SK-N-SH treated with all-trans-retinoic acid at 6 μM for 48 hours (cell line): ENCODE measurements around the gene CDNF.

Experiments
- ATAC-seq: fragments of 200-7000 bp; cut with Tn5 transposase; 3 replicates; pipeline ENCODE4 v1.9.1; 2020; ENCODE audit warnings: mild to moderate bottlenecking, moderate library complexity
- ARNTL ChIP-seq: fragments of 450-650 bp; formaldehyde crosslinking; IDR thresholded peaks from 2 replicates; pipeline ENCODE4 v1.5.0; 2020; ENCODE audit warnings: low read depth, mild to moderate bottlenecking, moderate library complexity, borderline replicate concordance
- BACH2 ChIP-seq: fragments of 250-450 bp; sonication (Bioruptor Pico); IDR thresholded peaks from 2 replicates; pipeline ENCODE4 v1.9.0; 2021; ENCODE audit warnings: mild to moderate bottlenecking, borderline replicate concordance
- CREB5 ChIP-seq: fragments of 250-450 bp; sonication (Bioruptor Pico); IDR thresholded peaks from 2 replicates; pipeline ENCODE4 v1.5.1; 2020; ENCODE audit warnings: low read depth, mild to moderate bottlenecking, moderate library complexity
- CSDC2 ChIP-seq: fragments of 250-450 bp; sonication (Bioruptor Pico); IDR thresholded peaks from 2 replicates; pipeline ENCODE4 v1.5.0; 2020; ENCODE audit warnings: mild to moderate bottlenecking, moderate library complexity
- CSRNP3 ChIP-seq: fragments of 250-450 bp; sonication (Bioruptor Pico); IDR thresholded peaks from 2 replicates; pipeline ENCODE4 v1.5.1; 2021; ENCODE audit warnings: mild to moderate bottlenecking, moderate library complexity
- ESRRG ChIP-seq: fragments of 250-450 bp; sonication (Bioruptor Pico); IDR thresholded peaks from 2 replicates; pipeline ENCODE4 v1.6.1; 2021; ENCODE audit warnings: mild to moderate bottlenecking
- ISL1 ChIP-seq: fragments of 250-450 bp; sonication (Bioruptor Pico); IDR thresholded peaks from 2 replicates; pipeline ENCODE4 v2.1.2; 2022; ENCODE audit warnings: mild to moderate bottlenecking, moderate library complexity
- OSR1 ChIP-seq: fragments of 250-450 bp; sonication (Bioruptor Pico); IDR thresholded peaks from 2 replicates; pipeline ENCODE4 v1.8.0; 2022; ENCODE audit warnings: moderate library complexity, mild to moderate bottlenecking, inconsistent platforms
- POU6F1 ChIP-seq: fragments of 250-450 bp; sonication (Bioruptor Pico); IDR thresholded peaks from 2 replicates; pipeline ENCODE4 v1.8.0; 2021; ENCODE audit warnings: low read depth, mild to moderate bottlenecking, moderate library complexity, borderline replicate concordance
- PPARA ChIP-seq: fragments of 250-450 bp; sonication (Bioruptor Pico); IDR thresholded peaks from 2 replicates; pipeline ENCODE4 v1.5.0; 2020; ENCODE audit warnings: mild to moderate bottlenecking, borderline replicate concordance
- RARB ChIP-seq: fragments of 250-450 bp; sonication (Bioruptor Pico); IDR thresholded peaks from 2 replicates; pipeline ENCODE4 v1.8.0; 2021; ENCODE audit warnings: mild to moderate bottlenecking, moderate library complexity
- SNAI2 ChIP-seq: fragments of 250-450 bp; sonication (Bioruptor Pico); IDR thresholded peaks from 2 replicates; pipeline ENCODE4 v1.5.0; 2020; ENCODE audit warnings: mild to moderate bottlenecking, moderate library complexity
- TCF4 ChIP-seq: fragments of 250-450 bp; sonication (Bioruptor Pico); IDR thresholded peaks from 2 replicates; pipeline ENCODE4 v1.8.0; 2021; ENCODE audit warnings: mild to moderate bottlenecking, moderate library complexity, borderline replicate concordance
- TOX ChIP-seq: fragments of 250-450 bp; sonication (Bioruptor Pico); IDR thresholded peaks from 2 replicates; pipeline ENCODE4 v1.8.0; 2021; ENCODE audit warnings: mild to moderate bottlenecking, moderate library complexity, borderline replicate concordance
- TSHZ2 ChIP-seq: fragments of 250-450 bp; sonication (Bioruptor Pico); IDR thresholded peaks from 2 replicates; pipeline ENCODE4 v1.5.0; 2020; ENCODE audit warnings: mild to moderate bottlenecking, moderate library complexity
- ZFP3 ChIP-seq: fragments of 250-450 bp; sonication (Bioruptor Pico); IDR thresholded peaks from 2 replicates; pipeline ENCODE4 v1.5.0; 2020; ENCODE audit warnings: mild to moderate bottlenecking, moderate library complexity
- ZFP30 ChIP-seq: fragments of 450-650 bp; formaldehyde crosslinking; IDR thresholded peaks from 2 replicates; pipeline ENCODE4 v1.5.0; 2022; ENCODE audit warnings: mild to moderate bottlenecking, moderate library complexity
- ZNF565 ChIP-seq: fragments of 450-650 bp; formaldehyde crosslinking; conservative IDR thresholded peaks from 2 replicates; pipeline ENCODE4 v1.5.0; 2020; ENCODE audit warnings: low read depth, mild to moderate bottlenecking, moderate library complexity
- ZNF70 ChIP-seq: fragments of 450-650 bp; formaldehyde crosslinking; IDR thresholded peaks from 2 replicates; pipeline ENCODE4 v1.5.0; 2020; ENCODE audit warnings: mild to moderate bottlenecking, moderate library complexity
- ZNF8 ChIP-seq: fragments of 450-650 bp; formaldehyde crosslinking; IDR thresholded peaks from 2 replicates; pipeline ENCODE4 v1.5.0; 2020; ENCODE audit warnings: mild to moderate bottlenecking, moderate library complexity

Gene CDNF

GRCh38 chr10:14855453-14855852 is 17.6 kb upstream of the CDNF start:
- no peak for ATAC-seq
- TF ChIP-seq PPARA (CRISPR knock-in tag) = no peak
- TF ChIP-seq SNAI2 (CRISPR knock-in tag) = no peak
- TF ChIP-seq ARNTL = no peak
- TF ChIP-seq ZNF70 (CRISPR knock-in tag) = no peak
- TF ChIP-seq TCF4 = no peak
- TF ChIP-seq ZFP30 = no peak
- no peak for TF ChIP-seq CREB5 (CRISPR knock-in tag)
- TF ChIP-seq ESRRG (CRISPR knock-in tag) = no peak
- TF ChIP-seq, all 23 proteins: peak for 0

GRCh38 chr10:14852236-14852635 is 14.4 kb upstream of the CDNF start:
- no peak for TF ChIP-seq ZNF70 (CRISPR knock-in tag)
- TF ChIP-seq TCF4 = no peak
- TF ChIP-seq BACH2 (CRISPR knock-in tag) = no peak
- TF ChIP-seq ESRRG (CRISPR knock-in tag) = no peak
- TF ChIP-seq ARNTL = no peak
- no peak for TF ChIP-seq CSDC2
- no peak for TF ChIP-seq ISL1
- no peak for TF ChIP-seq CREB5 (CRISPR knock-in tag)
- TF ChIP-seq ZFP3 (CRISPR knock-in tag) = no peak
- TF ChIP-seq ZNF8 (CRISPR knock-in tag) = no peak
- no peak for TF ChIP-seq CSRNP3 (CRISPR knock-in tag)
- no peak for TF ChIP-seq ZFP30
- TF ChIP-seq POU6F1 (CRISPR knock-in tag) = no peak
- TF ChIP-seq TSHZ2 (CRISPR knock-in tag) = no peak
- TF ChIP-seq, all 23 proteins: peak for 0
- ATAC-seq = no peak

GRCh38 chr10:14844948-14845347 is 7.1 kb upstream of the CDNF start:
- no peak for TF ChIP-seq SNAI2 (CRISPR knock-in tag)
- TF ChIP-seq ZFP3 (CRISPR knock-in tag) = no peak
- TF ChIP-seq CSRNP3 (CRISPR knock-in tag) = no peak
- no peak for TF ChIP-seq POU6F1 (CRISPR knock-in tag)
- TF ChIP-seq CSDC2 = no peak
- TF ChIP-seq ZNF565 (CRISPR knock-in tag) = no peak
- TF ChIP-seq ISL1 = no peak
- TF ChIP-seq ZNF70 (CRISPR knock-in tag) = no peak
- no peak for TF ChIP-seq ZNF8 (CRISPR knock-in tag)
- no peak for TF ChIP-seq ZFP30
- TF ChIP-seq ESRRG (CRISPR knock-in tag) = no peak
- no peak for TF ChIP-seq RARB
- TF ChIP-seq TOX (CRISPR knock-in tag) = no peak
- TF ChIP-seq PPARA (CRISPR knock-in tag) = no peak
- TF ChIP-seq OSR1 (CRISPR knock-in tag) = no peak
- ATAC-seq = no peak
